Stimulated activated CD4-positive, alpha-beta T cell treated with anti-CD3 and anti-CD28 coated beads, Interleukin-15, amount 100 ng/mL, for 24 hours (primary cell): ENCODE measurements around the gene ATP2A2.
"Not testable (repeated sequence)": the region's sequence is repeated elsewhere in the genome, so short reads cannot be mapped to it uniquely, and the experiment has no call there.

Source experiments
- DNase-seq: peaks from one replicate; pipeline ENCODE4 v3.0.0-alpha.2; 2020

Gene ATP2A2

GRCh38 chr12:110301065-110301806, 20.2 kb downstream of the ATP2A2 start:
- DNase-seq: no peak

- no peak for DNase-seq
Measured at GRCh38 chr12:110304061-110304551, 23.1 kb downstream of the ATP2A2 start.

- no peak for DNase-seq
Measured at GRCh38 chr12:110307372-110307771, 26.3 kb downstream of the ATP2A2 start.

GRCh38 chr12:110310763-110311162, 29.7 kb downstream of the ATP2A2 start:
- DNase-seq: no peak

- no peak for DNase-seq
Measured at GRCh38 chr12:110311903-110312302, 30.9 kb downstream of the ATP2A2 start.

GRCh38 chr12:110312581-110313360, 31.7 kb downstream of the ATP2A2 start:
- DNase-seq: no peak

GRCh38 chr12:110314308-110314707, 33.3 kb downstream of the ATP2A2 start:
- no peak for DNase-seq

GRCh38 chr12:110316861-110317260, 35.8 kb downstream of the ATP2A2 start:
- DNase-seq: no peak

GRCh38 chr12:110317911-110318310, 36.9 kb downstream of the ATP2A2 start:
- no peak for DNase-seq

GRCh38 chr12:110320550-110320949, 39.5 kb downstream of the ATP2A2 start:
- no peak for DNase-seq

GRCh38 chr12:110329710-110330109, 48.7 kb downstream of the ATP2A2 start:
- no peak for DNase-seq

GRCh38 chr12:110330124-110330523, 49.1 kb downstream of the ATP2A2 start:
- DNase-seq: no peak

- DNase-seq: no peak
Measured at GRCh38 chr12:110330544-110330943, 49.5 kb downstream of the ATP2A2 start.

GRCh38 chr12:110333201-110333600, 52.2 kb downstream of the ATP2A2 start:
- no peak for DNase-seq

- no peak for DNase-seq
Measured at GRCh38 chr12:110335481-110336045, 54.5 kb downstream of the ATP2A2 start.

- DNase-seq: no peak
Measured at GRCh38 chr12:110337912-110338710, 57.1 kb downstream of the ATP2A2 start.

GRCh38 chr12:110338754-110339153, 57.7 kb downstream of the ATP2A2 start:
- DNase-seq: no peak

GRCh38 chr12:110339184-110339952, 58.3 kb downstream of the ATP2A2 start:
- no peak for DNase-seq

GRCh38 chr12:110340261-110340660, 59.2 kb downstream of the ATP2A2 start:
- not testable (repeated sequence) for DNase-seq

- no peak for DNase-seq
Measured at GRCh38 chr12:110340706-110341105, 59.7 kb downstream of the ATP2A2 start.

- DNase-seq: no peak
Measured at GRCh38 chr12:110342157-110342556, 61.1 kb downstream of the ATP2A2 start.

- DNase-seq: no peak
Measured at GRCh38 chr12:110343114-110343513, 62.1 kb downstream of the ATP2A2 start.
